OCI-M1 (cell line): ENCODE data around the gene ROR1.

Experiments used
- DNase-seq: peaks from one replicate; lab custom pipeline; 2025; lab: John Stamatoyannopoulos, UW

Gene ROR1

DNA sequence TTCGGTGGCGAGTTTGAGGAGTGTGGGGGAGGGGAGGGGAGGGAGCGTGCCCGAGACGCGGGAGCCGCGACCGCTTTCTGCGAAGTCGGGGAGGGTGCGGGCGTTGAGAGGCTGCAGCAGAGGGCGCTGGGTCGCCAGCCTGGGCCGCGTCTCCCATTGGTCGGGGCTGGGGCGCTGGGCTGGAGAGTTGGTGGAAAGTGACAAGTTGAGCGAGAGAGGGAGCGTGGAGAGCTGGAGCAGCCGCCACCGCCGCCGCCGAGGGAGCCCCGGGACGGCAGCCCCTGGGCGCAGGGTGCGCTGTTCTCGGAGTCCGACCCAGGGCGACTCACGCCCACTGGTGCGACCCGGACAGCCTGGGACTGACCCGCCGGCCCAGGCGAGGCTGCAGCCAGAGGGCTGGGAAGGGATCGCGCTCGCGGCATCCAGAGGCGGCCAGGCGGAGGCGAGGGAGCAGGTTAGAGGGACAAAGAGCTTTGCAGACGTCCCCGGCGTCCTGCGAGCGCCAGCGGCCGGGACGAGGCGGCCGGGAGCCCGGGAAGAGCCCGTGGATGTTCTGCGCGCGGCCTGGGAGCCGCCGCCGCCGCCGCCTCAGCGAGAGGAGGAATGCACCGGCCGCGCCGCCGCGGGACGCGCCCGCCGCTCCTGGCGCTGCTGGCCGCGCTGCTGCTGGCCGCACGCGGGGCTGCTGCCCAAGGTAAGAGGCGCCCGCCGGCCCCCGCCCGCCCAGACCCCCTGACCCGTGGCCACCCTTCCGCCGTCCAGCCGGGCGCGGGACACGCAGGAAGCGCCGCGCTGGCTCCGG, at the start of gene ROR1:
TSS of gene ROR1 (plus strand) at position 203 of the 802 bp plus-strand sequence.
- DNase-seq, result no peak

DNA sequence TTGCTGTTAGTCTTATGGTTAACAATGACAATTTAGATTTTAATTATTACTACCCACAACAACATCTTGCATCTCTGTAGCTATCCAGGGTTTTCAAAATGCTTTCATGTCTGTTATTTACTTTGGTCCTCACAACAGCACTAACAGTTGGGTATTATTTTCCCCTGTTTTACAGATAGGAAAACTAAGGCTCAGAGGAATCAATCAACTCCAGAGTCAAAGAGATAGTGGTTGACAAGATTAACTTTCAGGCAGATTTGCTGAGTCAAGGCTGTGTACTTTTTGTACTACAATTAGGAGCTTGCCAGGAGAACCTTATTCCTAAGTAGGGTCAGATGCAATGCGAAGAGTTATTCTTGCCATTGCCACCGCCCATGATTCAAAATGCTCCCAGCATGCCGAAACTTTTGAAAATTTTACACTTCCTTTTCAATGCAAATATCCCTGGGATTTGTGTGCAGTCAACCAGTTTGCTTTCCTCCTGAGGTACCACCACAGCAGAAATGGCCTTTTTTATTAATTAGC, 49.4 kb upstream of the ROR1 start:
- DNase-seq, result no peak

DNA sequence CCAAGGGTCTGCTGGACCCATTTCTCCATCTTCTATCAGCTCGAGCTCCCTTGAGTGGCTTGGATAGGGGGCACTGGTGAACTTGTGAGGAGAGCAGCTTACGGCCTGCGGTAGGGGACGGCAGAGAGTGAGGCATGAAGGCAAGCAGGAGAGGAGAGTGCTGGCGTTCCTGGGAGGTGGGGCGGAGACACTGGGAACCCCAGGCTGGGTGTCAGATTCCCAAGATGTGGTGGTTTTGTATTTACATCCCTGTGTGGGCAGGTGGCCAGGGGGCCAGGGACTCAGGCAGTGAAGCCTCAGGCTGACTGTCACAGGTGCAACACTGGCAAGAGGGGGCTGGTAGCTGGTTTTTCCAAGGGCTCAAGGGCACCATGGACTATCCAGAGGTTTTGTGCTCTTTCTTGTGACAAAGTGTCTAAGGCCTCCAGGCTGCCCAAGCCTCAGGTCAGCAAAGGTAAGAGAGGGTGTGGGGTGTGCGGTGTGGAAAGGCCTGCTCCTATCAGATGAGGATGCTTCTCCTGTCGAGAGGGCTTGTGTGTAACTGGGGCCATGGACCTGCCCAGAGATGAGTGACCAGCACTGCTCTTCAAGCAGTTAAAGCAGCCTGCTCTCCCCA, 45.1 kb upstream of the ROR1 start:
- DNase-seq, result no peak

DNA sequence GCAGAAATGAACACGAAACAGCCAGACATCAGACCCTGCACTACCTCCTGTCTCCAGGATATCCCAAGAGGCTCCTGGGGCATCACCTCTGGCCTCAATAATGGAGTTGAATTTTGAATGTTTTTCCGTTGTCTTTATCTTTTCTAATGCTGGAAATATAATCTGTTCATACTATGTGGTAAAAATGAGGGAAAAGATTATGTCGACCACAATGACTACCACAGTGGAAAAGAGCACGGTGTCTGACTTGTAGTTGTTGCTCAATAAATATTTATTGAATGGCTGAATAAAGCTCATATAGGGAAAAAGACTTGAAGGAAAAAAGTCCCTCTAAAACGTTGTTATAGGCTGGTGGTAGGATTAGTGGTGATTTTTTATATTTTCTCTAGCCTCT, 44.6 kb upstream of the ROR1 start:
- DNase-seq, result no peak

DNA sequence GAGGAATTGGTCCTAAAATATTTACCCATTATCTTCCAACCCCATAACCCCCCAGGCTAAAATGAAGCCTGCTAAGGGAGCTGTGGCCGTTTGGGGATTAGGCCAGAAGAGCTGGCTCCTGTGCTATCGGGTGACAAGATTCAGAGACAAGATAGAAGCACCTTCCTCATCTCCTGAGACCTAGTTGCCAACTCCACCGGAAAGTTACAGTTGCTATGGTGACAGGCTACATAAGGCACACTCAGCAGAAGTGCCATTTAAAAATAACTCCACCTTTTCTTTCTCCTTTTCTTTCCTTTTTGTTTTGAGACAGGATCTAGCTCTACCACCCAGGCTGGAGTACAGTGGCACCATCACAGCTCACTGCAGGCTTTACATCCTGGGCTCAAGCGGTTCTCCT, 43.6 kb upstream of the ROR1 start:
- DNase-seq, result no peak

DNA sequence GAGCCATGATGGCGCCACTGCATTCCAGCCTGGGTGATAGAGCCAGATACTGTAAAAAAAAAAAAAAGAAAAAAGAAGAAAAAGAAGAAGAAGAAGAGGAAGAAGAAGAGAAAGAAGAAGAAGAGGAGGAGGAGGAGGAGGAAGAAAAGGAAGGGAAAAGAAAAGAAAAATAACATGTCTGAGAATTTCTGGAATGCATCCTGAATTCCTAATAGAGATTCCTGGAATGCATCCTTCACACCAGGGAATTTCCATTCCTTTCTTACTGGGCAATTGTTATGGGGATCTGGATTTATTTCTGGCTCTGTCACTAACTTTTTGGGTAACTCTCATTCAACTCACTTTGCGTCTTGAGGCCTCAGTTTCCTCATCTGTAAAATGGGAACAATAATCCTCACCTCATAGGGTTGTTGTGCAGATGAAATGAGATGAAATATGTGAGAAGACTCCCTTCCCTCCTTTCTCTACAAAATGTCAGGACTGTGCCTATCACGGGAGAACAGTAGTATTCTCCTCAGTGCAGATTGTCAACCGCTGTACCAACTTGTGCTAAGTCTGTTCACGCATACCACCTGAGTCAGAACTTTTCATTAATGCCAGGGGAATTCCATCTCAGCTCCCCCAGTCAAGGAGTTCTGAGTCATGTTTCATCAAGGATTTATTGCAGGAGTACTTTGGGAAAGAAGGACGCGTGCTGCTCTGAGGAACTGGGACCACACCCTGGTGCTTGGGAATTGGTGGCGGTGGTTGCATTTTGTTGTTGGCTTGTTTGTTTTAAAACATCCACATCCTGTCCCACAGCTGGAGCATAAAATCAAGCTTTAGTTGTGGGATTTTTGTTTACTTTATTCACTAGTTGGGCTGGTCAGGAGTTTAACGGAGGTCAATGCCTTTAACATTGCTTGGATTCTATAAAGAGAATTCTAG, 42.4 kb upstream of the ROR1 start:
- DNase-seq, result no peak

DNA sequence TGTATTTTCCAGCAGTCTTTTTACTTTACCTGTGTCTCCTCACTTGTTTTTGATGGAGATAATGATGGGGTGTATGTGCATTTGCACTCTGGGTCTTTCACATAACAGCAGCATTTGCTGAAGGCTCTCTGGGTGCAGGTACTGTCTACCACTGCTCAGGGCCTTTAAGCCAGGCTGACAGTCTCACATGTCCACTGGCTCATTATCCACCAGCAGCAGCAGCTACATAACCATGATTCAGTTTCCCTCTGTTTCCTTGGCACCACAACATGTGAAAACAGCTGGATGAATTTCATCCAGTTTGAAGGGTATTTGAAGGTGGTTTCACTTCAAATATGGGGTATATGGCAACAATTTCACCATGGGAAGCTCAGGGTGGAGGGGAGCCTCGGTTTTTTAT, 41.2 kb upstream of the ROR1 start:
- DNase-seq, result no peak

DNA sequence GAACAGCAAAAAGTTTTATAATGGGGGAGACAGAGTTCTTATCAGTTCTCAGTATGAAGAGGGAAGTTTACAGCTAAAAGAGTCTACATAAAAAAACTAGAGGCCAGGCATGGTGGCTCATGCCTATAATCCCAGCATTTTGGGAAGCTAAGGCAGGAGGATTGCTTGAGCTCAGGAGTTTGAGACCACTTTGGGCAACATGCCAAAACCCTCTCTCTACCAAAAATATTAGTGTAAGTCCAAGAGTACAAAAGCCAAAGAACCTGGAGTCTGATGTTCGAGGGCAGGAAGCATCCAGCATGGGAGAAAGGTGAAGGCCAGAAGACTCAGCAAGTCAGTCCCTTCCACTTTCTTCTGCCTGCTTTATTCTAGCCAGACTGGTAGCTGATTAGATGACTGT, 35.0 kb upstream of the ROR1 start:
- no peak for DNase-seq

DNA sequence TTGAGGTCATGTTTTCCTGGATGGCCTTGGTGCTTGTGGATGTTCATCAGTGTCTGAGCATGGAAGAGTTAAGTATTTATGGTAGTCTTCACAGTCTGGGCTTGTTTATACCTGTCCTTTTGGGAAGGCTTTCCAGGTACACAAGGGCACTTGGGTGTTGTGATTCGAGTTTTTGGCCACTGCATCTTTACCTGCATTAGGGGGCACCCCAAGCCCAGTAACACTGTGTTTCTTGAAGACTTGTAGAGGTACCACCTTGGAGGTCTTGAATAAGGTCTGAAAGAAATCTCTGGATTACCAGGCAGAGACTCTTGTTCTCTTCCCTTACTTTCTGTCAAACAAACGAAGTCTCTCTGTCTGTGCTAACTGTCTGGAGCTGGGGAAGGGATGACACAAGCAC, 34.4 kb upstream of the ROR1 start:
- DNase-seq, result no peak

DNA sequence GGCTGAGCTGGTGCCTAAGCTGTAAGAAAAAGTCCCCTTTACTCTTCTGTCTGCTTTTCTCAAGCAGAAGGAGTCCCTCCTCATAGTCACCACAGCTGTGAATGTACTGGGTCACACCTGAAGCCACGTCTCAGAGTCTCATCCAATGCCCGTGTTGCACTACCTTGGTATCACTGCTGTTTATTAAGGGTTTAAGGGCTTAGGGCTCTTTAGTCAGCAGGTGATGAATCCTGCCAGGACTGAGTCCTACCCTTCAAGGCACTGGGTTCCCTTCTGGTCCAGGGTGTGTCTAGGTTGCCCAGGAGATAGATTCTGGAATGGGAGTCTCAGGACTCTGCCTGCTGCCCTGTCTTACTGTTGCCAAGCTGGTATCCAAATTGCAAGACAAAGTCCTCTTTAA, 33.4 kb upstream of the ROR1 start:
- no peak for DNase-seq

DNA sequence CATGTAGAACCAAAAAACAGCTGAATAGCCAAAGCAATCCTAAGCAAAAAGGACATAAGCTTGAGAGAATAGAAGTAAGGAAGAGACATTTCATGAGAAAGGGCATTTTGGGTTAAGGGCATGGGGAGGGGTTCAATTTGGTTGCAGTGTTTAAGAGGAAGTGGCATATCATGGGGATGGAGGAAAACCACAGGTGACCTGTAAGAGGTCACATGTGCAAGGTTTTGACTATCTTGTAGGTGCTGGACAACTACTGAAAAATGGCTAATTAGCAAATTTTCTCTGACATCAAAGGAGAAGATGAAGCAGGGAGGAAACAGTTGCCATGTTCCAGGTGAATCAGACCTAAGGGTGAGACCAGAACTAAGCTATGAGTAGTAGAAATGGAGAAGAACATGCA, 31.3 kb upstream of the ROR1 start:
- no peak for DNase-seq

DNA sequence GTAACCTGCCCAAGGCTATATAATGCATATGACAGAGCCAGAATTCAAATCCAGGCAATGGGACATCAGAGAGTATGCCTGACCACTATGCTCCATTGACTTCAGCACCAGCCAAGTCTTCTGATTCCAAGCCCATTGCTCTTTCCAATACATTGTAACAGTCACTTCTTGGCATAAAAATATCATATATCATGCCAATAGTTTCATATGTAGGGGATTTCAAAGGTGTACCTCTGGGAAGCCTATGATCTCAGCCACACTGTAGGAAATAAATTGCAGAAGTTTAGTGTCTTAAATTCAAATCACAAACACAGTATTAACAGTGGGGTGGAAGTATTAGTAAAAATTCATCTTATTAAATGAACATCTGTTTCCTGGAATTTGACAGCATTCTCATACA, 30.0 kb upstream of the ROR1 start:
- DNase-seq, result no peak

DNA sequence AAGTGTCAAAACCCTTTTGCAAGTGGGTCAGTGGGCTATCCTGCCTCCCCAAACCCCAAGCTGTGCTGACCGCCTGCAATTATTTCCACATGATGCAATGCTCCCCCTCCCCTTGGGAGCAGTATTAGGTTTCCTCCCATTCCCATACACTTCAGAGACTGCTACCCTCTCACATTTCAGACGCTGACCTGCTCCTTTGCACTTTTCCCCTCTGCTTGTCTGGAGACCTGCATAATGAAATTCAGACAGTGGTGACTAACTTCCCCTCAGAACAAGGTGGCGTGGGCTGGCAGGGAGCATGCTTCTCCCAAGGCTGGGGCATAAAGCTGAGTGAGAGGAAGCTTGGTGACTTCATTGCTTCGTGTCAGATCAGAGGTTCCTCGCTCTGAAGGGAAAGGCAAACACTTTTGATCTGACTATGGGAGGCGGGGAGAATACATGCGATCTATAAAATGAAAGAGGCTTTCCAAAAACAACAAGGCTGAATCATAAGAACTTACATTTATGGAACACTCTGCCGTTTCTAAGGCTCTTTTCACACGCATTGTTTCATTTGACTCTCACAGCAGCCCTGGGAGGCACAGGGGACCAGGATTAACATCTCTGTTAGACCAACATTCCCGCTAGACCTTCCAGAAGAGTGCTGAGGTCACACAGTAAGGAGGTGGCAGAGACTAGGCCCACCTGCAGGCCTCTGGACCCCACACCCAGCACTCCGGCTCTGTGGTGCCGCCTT, 27.5 kb upstream of the ROR1 start:
- DNase-seq, result no peak

DNA sequence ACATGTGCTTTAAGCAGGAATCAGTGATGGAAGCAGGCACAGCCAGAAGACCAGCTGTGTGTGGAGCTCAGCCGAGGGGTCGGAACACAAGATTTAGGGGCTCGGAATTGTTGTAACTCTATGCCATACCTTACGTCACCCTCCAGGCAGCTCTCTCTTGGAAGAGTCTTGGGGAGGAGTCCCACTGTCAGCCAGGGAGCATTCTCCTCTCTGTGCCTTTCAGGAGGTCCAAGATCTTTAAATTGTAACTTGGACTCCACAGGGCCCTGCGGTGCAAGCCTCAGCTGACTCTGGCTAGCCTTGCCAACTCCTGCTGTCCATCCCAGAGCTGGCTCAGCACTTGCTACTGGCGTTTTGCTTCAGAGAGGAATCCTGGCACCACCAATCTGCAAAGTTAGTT, 26.4 kb upstream of the ROR1 start:
- DNase-seq, result no peak

DNA sequence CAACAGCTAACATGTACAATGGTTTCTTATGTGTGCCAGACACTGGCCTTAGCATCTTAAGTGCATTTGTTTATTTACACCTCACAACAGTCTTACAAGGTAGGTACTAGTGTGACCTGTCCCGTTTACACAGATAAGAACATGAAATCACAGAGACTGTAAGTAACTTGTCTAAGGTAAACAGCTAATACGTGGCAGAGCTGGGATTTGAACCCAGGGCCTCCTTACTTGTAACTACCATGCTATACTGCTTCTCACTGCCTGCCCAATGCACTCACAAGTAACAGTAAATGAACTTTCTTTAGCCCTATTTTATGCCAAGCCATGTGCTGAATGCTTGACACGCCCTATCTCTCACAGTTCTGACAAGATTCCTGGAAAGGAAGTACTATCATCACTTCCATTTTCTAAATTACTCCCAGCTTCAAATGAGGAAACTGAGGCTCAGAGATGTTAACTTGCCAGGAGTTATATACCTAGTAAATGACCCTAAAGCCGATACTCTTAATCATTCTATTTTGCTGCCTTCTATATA, 25.7 kb upstream of the ROR1 start:
- DNase-seq, result no peak

DNA sequence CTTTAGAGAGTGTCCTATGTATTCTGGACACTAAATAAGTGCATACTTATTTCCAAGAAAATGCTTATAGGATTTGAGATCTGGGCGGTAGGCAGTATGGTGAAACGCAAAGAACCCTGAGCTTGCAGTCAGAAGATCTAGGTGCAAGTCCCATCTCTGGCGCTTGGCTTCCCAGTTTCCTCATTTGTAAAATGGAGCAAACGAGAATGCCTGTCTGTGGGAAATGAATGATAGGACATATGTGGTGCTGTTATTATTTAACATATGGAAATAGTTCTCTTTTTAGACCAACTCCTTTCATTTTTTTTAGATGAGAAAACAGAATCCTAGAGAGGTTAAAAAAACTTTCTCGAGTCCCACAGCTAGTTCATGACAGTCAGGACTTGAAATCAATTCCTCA, 25.2 kb upstream of the ROR1 start:
- DNase-seq, result no peak

DNA sequence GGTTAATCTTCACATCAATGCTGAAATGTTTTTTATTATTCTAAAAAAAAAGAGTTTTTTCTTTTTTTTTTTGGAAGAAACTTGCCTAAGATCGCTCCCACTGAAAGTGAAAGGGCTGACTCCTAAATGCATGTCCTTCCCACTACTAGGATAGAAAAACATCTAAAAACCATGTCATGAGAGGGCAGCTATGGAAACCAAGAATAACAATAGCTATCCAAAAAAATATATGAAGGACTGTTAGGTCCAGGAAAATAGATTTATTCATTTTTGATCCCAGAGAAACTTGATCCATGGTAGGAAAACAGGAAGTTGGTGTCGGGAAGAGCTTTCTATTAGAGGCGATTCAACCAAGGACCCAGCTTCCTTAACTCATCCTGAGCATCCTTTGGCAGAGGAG, 23.1 kb upstream of the ROR1 start:
- no peak for DNase-seq

DNA sequence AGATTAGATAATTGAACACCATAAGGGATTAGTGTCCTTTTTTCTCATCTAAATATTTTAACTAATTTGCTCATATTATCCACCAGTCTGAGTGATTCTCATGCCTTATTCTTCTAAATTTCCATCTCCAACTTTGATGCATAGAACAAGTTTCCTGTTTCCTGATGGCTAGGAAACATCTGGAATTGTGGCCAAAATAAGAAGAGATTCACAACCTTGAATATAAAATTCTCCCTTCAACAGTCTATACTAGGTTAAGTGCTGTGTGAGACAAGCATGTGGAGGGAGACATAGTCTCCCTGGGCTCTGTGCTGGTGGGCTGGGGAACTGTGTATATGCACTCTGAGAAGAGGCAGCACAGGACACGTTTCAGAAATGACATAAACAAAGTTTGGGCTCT, 21.6 kb upstream of the ROR1 start:
- no peak for DNase-seq

DNA sequence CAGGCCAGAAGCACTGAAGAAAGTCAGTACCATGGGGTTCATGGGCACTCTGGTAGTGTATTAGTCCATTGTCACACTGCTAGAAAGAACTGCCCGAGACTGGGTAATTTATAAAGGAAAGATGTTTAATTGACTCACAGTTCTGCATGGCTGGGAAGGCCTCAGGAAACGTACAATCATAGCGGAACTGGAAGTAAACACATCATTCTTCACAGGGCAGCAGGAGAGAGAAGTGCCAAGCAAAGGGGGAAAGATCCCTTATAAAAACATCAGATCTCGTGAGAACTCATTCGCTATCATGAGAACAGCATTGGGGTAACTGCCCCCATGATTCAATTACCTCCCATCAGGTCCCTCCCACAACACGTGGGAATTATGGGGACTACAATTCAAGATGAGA, 20.2 kb upstream of the ROR1 start:
- DNase-seq, result no peak

DNA sequence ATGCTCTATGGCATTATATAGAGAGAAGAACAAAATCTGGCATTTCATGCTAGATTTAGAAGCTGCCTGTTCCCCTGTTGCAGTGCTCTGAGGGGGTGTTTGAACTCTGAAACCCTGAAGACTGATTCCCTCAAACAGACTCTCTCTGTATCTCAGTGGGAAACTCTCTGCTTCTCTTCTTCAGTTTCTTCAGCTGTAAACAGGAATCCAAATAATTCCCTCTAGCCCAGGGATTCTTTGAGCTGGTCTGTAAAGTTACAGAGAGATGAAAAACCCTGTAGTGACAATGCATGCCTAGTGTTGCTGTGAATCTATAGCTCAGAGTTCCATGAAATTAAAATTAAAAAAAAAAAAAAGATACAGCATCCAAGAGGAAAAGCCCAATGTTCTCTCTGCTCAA, 17.0 kb upstream of the ROR1 start:
- no peak for DNase-seq

DNA sequence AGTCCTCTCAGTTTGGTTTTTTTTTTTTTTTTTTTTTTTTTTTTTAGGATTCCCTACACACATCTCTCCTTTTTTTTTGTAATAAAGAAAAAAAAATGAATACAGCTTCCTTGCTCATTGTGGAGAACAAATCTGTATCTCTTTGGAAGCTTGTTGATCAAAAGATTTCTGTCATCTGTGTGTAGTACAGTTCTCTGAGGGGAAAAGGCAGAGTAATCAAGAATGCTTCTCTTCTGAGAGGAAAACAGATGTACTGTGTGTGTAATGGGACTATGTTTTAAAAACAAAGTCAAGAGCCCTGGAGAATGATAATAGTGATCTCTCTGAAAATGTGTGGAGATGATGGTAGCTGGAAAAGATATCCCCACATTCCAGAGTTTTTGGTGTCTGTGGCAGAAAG, 16.5 kb upstream of the ROR1 start:
- DNase-seq, result no peak

DNA sequence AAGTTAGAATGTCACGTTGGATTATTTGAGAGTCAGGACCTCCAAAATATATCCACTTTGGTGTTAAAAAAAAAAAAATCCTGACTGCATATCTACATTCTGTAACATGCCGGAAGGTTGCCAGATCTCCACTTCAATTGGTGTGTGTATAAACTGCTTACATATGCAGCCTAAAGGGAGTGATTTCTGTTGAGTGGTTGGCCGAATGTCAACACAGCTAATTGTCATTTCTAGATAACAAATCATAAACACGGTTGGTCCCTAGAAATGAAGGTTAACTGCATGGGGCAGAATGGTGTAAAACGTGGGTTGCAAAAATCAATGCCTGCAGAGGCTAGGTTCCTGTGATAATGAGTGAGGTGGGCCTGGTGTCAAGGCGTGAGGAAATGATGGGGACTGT, 15.0 kb upstream of the ROR1 start:
- no peak for DNase-seq
